Measurements from ENCODE around the gene EIF4A3.
"Not testable (repeated sequence)": the region's sequence is repeated elsewhere in the genome, so short reads cannot be mapped to it uniquely, and the experiment has no call there.

EIF4A3 gene

DNA sequence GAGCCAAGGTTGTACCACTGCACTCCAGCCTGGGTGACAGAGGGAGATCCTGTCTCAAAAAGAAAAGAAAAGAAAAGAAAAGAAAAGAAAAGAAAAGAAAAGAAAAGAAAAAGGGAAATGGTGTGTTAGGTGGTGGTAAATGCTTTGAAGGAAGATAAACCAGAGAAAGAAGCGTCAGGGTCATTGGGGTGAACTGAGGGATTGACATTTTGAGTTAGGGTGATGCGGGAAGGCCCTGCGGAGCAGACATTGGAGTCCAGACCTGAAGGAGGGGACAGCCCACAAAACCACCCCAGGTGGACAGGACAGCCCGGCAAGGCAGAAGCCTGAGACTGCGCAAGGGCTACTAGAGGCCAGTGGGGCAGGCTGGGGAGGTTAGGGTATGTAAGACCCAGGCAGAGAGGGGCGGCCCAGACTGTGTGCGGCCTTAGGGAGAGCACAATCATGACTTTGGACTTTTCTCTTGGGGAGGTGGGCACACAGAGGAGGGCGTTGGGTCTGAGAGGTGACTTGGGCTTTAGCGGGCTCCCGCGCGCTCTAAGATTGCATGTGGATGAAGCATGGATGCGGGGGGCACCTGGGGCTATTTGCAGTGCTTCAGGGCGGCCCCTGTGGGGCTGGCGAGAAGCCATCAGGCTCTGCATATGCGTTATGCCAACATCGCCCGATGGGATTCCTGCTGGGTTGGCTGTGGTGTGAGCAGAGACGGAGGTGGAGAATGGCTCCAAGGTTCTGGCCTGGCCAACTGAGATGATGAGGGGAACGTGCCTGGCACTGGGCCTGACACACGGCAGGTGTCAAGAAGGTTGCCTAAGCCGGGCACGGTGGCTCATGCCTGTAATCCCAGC, 48.9 kb downstream of the EIF4A3 start:
- DNase-seq: no peak

GRCh38 chr17:80097127-80097621, 49.8 kb downstream of the EIF4A3 start:
- no peak for DNase-seq

GRCh38 chr17:80096561-80097021, 50.3 kb downstream of the EIF4A3 start:
- no peak for DNase-seq

GRCh38 chr17:80095844-80096475, 51.0 kb downstream of the EIF4A3 start:
- DNase-seq: no peak

DNA sequence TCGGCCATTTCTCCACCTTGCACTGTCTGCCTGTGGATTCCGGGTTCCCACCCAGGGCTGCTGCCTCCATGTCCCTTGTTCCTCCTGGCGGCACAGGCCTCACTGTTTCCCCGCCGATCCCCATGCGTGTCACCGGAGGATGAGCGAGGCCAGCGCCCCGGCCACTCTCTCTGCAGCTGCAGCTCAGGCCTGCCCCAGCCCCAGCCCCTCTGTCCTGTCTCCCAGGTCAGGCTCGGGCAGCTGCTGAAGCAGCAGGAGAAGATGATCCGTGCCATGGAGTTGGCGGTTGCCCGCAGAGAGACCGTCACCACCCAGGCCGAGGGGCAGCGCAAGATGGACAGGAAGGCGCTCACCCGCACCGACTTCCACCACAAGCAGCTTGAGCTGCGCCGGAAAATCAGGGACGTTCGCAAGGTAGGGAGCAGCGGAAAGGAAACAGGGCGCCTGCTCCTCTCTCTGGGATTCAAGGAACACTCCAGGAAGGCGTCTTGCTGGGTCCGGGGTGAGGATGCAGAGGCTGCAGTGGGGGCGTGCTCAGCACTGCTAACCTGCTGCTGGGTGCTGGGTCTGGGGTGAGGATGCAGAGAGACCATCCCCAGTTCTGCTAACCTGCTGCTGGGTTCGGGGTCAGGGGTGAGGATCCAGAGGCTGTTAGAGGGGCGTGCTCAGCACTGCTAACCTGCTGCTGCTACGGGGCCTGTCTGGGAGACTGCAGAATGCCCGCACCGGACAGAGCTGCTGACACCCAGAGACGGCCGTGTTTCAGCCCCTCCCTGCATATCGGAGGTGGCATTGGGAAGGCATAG, 51.7 kb downstream of the EIF4A3 start:
- DNase-seq: no peak

DNA sequence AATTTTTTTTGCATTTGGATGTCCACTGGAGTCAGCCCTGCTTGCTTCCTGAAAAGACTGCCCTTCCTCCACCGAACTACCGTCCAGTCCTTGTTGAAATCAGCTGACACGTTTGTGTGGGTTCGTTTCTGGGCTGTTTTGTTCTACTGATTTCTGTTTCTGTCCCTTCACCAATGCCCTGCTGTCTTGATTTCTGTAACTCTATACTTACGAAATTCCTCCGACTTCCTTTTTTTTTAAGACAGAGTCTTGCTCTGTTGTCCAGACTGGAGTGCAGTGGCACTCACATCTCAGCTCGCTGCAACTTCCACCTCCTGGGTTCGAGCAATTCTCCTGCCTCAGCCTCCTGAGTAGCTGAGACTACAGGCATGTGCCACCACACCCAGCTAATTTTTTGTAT, 54.0 kb downstream of the EIF4A3 start:
- DNase-seq: no peak

- DNase-seq: no peak
Observed at GRCh38 chr17:80091376-80091775, 55.6 kb downstream of the EIF4A3 start.

DNA sequence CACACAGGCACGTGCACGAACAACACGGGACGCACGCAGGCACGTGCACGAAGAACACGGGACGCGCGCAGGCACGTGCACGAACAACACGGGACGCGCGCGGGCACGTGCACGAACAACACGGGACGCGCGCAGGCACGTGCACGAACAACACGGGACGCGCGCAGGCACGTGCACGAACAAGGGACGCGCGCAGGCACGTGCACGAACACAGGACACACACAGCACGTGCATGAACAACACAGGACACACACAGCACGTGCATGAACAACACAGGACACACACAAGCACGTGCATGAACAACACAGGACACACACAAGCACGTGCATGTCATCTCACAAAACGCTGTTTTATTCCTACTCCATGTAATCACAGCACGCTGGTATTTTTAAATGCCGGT, 56.8 kb downstream of the EIF4A3 start:
- not testable (repeated sequence) for DNase-seq

GRCh38 chr17:80089762-80090161, 57.2 kb downstream of the EIF4A3 start:
- no peak for DNase-seq

DNA sequence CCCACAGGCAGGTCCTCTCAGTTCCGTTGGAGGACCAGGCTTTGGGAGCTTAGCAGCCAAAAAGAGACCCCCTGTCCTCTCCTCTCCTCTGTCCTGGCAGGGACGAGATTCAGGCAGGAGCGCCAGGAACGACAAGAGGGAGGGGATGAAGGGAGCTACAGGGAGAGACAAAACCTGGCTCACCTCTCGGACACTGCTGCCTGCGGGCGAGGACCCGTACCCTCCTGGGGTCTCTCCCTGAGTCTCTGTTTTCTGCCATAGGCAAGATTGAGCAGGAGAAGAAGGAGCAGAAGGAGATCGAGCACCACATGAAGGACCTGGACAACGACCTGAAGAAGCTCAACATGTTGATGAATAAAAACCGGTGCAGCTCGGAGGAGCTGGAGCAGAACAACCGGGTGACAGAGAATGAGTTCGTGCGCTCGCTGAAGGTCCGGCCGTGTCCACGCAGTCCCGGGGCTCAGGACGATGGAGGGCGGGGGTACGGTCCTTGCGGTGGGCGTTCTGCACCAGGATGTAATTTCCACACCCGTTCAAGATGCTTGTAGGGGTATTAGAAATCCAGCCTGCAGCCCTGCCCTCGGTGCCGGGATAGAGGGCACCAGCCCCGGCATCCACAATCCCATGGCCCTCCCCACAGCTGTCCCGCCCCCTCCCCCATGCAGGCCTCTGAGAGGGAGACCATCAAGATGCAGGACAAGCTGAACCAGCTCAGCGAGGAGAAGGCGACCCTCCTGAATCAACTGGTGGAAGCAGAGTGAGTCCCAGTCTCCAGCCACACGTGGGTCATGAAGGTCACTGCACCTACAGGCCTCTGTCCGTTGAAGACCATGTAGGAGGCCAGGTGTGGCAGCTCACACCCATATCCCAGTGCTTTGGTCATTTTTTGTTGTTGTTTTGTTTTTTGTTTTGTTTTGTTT, 59.3 kb downstream of the EIF4A3 start:
- DNase-seq: no peak

DNA sequence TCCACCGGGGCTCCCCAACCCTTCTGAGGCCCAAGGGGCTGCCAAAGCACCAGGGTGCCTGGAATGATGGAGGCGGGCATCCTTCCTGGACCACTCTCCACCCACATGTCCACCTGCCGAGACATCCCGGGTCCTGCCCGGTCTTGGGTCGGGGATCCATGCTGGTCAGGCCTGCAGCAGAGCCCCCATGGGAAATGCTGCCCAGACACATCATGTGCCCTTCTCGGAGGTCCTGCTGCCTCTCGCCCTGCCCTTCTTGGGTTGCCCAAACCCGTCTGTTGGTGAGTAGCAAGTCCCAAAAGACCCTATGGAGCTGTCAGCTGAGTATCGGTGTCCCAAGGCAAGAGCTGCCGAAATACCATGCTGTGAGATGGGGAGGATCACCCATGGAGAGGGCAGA, 60.3 kb downstream of the EIF4A3 start:
- no peak for DNase-seq

DNA sequence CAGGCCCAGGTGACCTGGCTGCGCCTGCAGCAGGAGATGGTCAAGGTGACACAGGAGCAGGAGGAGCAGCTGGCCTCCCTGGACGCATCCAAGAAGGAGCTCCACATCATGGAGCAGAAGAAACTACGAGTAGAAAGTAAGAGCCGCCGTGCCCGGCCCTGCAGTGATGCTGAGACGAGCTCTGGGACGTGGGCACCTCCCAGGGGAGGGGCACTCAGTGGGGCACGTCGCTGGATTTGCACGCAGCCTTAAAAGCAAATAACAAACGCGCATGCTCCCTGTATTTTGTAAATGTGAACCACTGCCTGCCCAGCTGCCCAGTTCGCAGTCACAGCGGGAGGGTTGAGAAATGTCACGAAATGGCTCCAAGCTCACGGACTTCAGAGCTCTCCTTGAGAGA, 60.8 kb downstream of the EIF4A3 start:
- no peak for DNase-seq

- no peak for DNase-seq
Observed at GRCh38 chr17:80084773-80085172, 62.2 kb downstream of the EIF4A3 start.
